ENCODE results near the gene C2CD4C. TPM values are rescaled to one million over a fixed set of nuclear protein-coding genes. Genes with fewer than 3 reads are reported as not detected.
"Not testable (repeated sequence)": the region's sequence is repeated elsewhere in the genome, so short reads cannot be mapped to it uniquely, and the experiment has no call there.

The C2CD4C gene
- total RNA-seq, 1 experiment from 2014 or later, result 0.43 TPM

GRCh38 chr19:424546-424945, 15.6 kb upstream of the C2CD4C start:
- H3K4me3 ChIP-seq (ENCODE audit: low read depth, low read length), result no peak overlapping the region
- ChIA-PET POLR2A (no interaction called here), CTCF (interaction anchor here (0.9 kb wide), 1 partner anchor 82 kb away, joined by 3 read pairs; no protein-coding TSS in a partner anchor)
- no peaks in the 10 kb centered on the region for H3K36me3 Mint-ChIP-seq (ENCODE audit: insufficient read depth, unreplicated experiment)
- no peak for TF ChIP-seq CTCF (IDR thresholded peaks at IDR 0.05; ENCODE audit: insufficient read depth in 1 of 2, low read depth in 1 of 2, low read length in 1 of 2, severe bottlenecking in 1 of 2, unreplicated experiment in 1 of 2)
- H3K4me3 Mint-ChIP-seq (ENCODE audit: unreplicated experiment), result no peak overlapping the region
- H3K4me1 ChIP-seq, result no peaks in the 10 kb centered on the region
- H3K9me3 Mint-ChIP-seq (ENCODE audit: unreplicated experiment), result no peaks in the 10 kb centered on the region
- H3K27me3 Mint-ChIP-seq (ENCODE audit: insufficient read depth, unreplicated experiment), result no peaks in the 10 kb centered on the region
- no peaks in the 10 kb centered on the region for H3K36me3 ChIP-seq (ENCODE audit: control insufficient read depth, insufficient read depth, low read length)
- H3K9me3 ChIP-seq, result no peaks in the 10 kb centered on the region
- BruUV-seq (replicated peaks), result no TSS peak
- no peak for DNase-seq
- no peak overlapping the region for H3K27ac Mint-ChIP-seq (ENCODE audit: unreplicated experiment)
- intact Hi-C loops (cut with micrococcal nuclease; ENCODE audit: unreplicated experiment), result no loop called here
- H3K4me1 Mint-ChIP-seq (ENCODE audit: low read depth, unreplicated experiment), result no peaks in the 10 kb centered on the region
- no peaks in the 10 kb centered on the region for H3K27me3 ChIP-seq (replicated peaks; ENCODE audit: control insufficient read depth, insufficient read depth, low read length)

GRCh38 chr19:423691-424466, 14.9 kb upstream of the C2CD4C start:
- Mint-ChIP-seq H3K4me3 (ENCODE audit: unreplicated experiment) (no peak overlapping the region), H3K4me1 (ENCODE audit: low read depth, unreplicated experiment) (no peaks in the 10 kb centered on the region), H3K27me3 (ENCODE audit: insufficient read depth, unreplicated experiment) (no peaks in the 10 kb centered on the region), H3K36me3 (ENCODE audit: insufficient read depth, unreplicated experiment) (no peaks in the 10 kb centered on the region), H3K9me3 (ENCODE audit: unreplicated experiment) (no peaks in the 10 kb centered on the region), H3K27ac (ENCODE audit: unreplicated experiment) (no peak overlapping the region)
- BruUV-seq (replicated peaks), result no TSS peak
- Histone ChIP-seq H3K27me3 (replicated peaks; ENCODE audit: control insufficient read depth, insufficient read depth, low read length) (no peaks in the 10 kb centered on the region), H3K4me1 (no peaks in the 10 kb centered on the region), H3K9me3 (no peaks in the 10 kb centered on the region), H3K36me3 (ENCODE audit: control insufficient read depth, insufficient read depth, low read length) (no peaks in the 10 kb centered on the region), H3K4me3 (ENCODE audit: low read depth, low read length) (no peak overlapping the region)
- no peak for DNase-seq
- ChIA-PET CTCF (interaction anchor here (0.9 kb wide), 1 partner anchor 83 kb away, joined by 3 read pairs; no protein-coding TSS in a partner anchor), POLR2A (no interaction called here)
- intact Hi-C loops (cut with micrococcal nuclease; ENCODE audit: unreplicated experiment), result no loop called here
- no peak for TF ChIP-seq CTCF (IDR thresholded peaks at IDR 0.05; ENCODE audit: insufficient read depth in 1 of 2, low read depth in 1 of 2, low read length in 1 of 2, severe bottlenecking in 1 of 2, unreplicated experiment in 1 of 2)

- DNase-seq; H3K4me3 ChIP-seq (ENCODE audit: low read depth, low read length); H3K9me3 ChIP-seq; H3K27me3 Mint-ChIP-seq (ENCODE audit: insufficient read depth, unreplicated experiment); intact Hi-C loops (cut with micrococcal nuclease; ENCODE audit: unreplicated experiment); H3K36me3 Mint-ChIP-seq (ENCODE audit: insufficient read depth, unreplicated experiment); BruUV-seq (replicated peaks); H3K4me3 Mint-ChIP-seq (ENCODE audit: unreplicated experiment); H3K36me3 ChIP-seq (ENCODE audit: control insufficient read depth, insufficient read depth, low read length); H3K27ac Mint-ChIP-seq (ENCODE audit: unreplicated experiment); POLR2A ChIA-PET; H3K27me3 ChIP-seq (replicated peaks; ENCODE audit: control insufficient read depth, insufficient read depth, low read length); H3K4me1 Mint-ChIP-seq (ENCODE audit: low read depth, unreplicated experiment); H3K9me3 Mint-ChIP-seq (ENCODE audit: unreplicated experiment); H3K4me1 ChIP-seq: not testable (repeated sequence)
- CTCF ChIA-PET, result interaction anchor here (1.1 kb wide), 1 partner anchor 11 kb away, joined by 4 read pairs; no protein-coding TSS in a partner anchor
Measured at GRCh38 chr19:422917-423226, 13.9 kb upstream of the C2CD4C start.

Data from Caco-2 (cell line).